ENCODE measurements around the gene KRTAP3-3. TPM values are rescaled to one million over a fixed set of nuclear protein-coding genes. Genes with fewer than 3 reads are reported as not detected.

KRTAP3-3 gene
- total RNA-seq, 1 experiment from 2014 or later, result not detected

- no CpG with 5 or more reads among the region's 1 CpG for WGBS (ENCODE audit: extremely low coverage, insufficient read length, low lambda C conversion rate)
- Histone ChIP-seq H3K79me1 (ENCODE audit: insufficient read depth, low read depth, low read length, poor library complexity, severe bottlenecking) (no peaks in the 10 kb centered on the region), H4K5ac (ENCODE audit: insufficient read length, low read depth, low read length) (no peak within 1 kb of the TSS), H3K18ac (ENCODE audit: insufficient read length, low read depth, low read length) (no peak within 1 kb of the TSS), H3T11ph (ENCODE audit: low read length) (no peak within 1 kb of the TSS), H3K9ac (ENCODE audit: extremely low read depth, insufficient read length, low read length) (no peak within 1 kb of the TSS), H2AK5ac (ENCODE audit: insufficient read length, low read length) (no peak within 1 kb of the TSS), H3K14ac (ENCODE audit: insufficient read depth, low read length) (no peak within 1 kb of the TSS), H4K91ac (ENCODE audit: insufficient read length, low read depth, low read length) (no peak within 1 kb of the TSS), H3K27me3 (ENCODE audit: insufficient read depth, low read length) (no peaks in the 10 kb centered on the region), H3K79me2 (ENCODE audit: insufficient read depth, low read length) (no peaks in the 10 kb centered on the region), H2AFZ (ENCODE audit: low read length) (no peak within 1 kb of the TSS), H2BK120ac (ENCODE audit: low read depth, low read length, poor library complexity, severe bottlenecking) (no peak within 1 kb of the TSS), H2BK15ac (ENCODE audit: low read depth, low read length) (no peak within 1 kb of the TSS), H4K8ac (replicated peaks; ENCODE audit: insufficient read length, low read depth, low read length) (no peak within 1 kb of the TSS), H3K4me2 (ENCODE audit: insufficient read depth, insufficient read length, low read length) (no peak within 1 kb of the TSS), H3K9me3 (ENCODE audit: control insufficient read depth, low read depth, low read length) (no peaks in the 10 kb centered on the region), H3K4ac (ENCODE audit: low read depth, low read length) (no peak within 1 kb of the TSS), H3K56ac (ENCODE audit: insufficient read length, low read depth, low read length) (no peak within 1 kb of the TSS), H3K27ac (ENCODE audit: insufficient read length, low read depth, low read length) (no peak within 1 kb of the TSS), H3K23ac (ENCODE audit: insufficient read length, low read depth, low read length) (no peak within 1 kb of the TSS), H2BK12ac (ENCODE audit: insufficient read length, low read depth, low read length) (no peak within 1 kb of the TSS), H2BK20ac (ENCODE audit: low read depth, low read length, poor library complexity, severe bottlenecking) (no peak within 1 kb of the TSS), H3K23me2 (ENCODE audit: insufficient read length, low read depth, low read length, poor library complexity, severe bottlenecking) (no peaks in the 10 kb centered on the region), H2BK5ac (ENCODE audit: insufficient read length, low read length) (no peak within 1 kb of the TSS), H4K20me1 (ENCODE audit: control insufficient read depth, insufficient read depth, insufficient read length) (no peaks in the 10 kb centered on the region), H3K4me1 (ENCODE audit: insufficient read depth, low read length) (no peaks in the 10 kb centered on the region)
- 0 out of 7 replicates have a peak, but pooled peaks cover 0 to 3% (median 0%) of the 10 kb centered on the region in 3 experiments for H3K36me3 Mint-ChIP-seq (ENCODE audit: insufficient read depth in 1 of 3, low read depth in 3 of 3)
- H3K4me1 Mint-ChIP-seq, result no peaks in the 10 kb centered on the region
- no peak within 1 kb of the TSS for H3K4me3 Mint-ChIP-seq
- peak within 1 kb of the TSS in 1 of 3 experiments; percentile 65; a peak in 1 of 7 replicates for H3K27ac Mint-ChIP-seq
- H3K27me3 Mint-ChIP-seq (ENCODE audit: low read depth), result no peaks in the 10 kb centered on the region; the same call in none of the 2 replicates
- no peak for DNase-seq
- TF ChIP-seq CTCF (conservative IDR thresholded peaks at IDR 0.05), result no peak
- H3K9me3 Mint-ChIP-seq, result peaks cover 0 to 3% of the 10 kb centered on the region in 2 experiments; a peak in 1 of 5 replicates
Measured at GRCh38 chr17:40966848-40967247, 27.1 kb downstream of the KRTAP3-3 start, which contains the start of gene KRT39. Gene KRT39 (minus strand): TSS chr17:40966948. CDS start chr17:40966856, 92 bp downstream.

Data from H9 (cell line).